HG03457 (cell line): ENCODE results near the gene HBG2.
A peak's percentile ranks its signal among the peaks of the same experiment; 100 is the strongest.
"Not testable (repeated sequence)": the region's sequence is repeated elsewhere in the genome, so short reads cannot be mapped to it uniquely, and the experiment has no call there.

Source experiments
- ATAC-seq: cut with Tn5 transposase; IDR thresholded peaks from one replicate; pipeline ENCODE4 v1.9.1; 2021; ENCODE audit warnings: moderate number of reproducible peaks; ENCODE audit not compliant: unreplicated experiment

Gene HBG2

GRCh38 chr11:5250543-5251204, 3.9 kb downstream of the HBG2 start:
- ATAC-seq = no peak

DNA sequence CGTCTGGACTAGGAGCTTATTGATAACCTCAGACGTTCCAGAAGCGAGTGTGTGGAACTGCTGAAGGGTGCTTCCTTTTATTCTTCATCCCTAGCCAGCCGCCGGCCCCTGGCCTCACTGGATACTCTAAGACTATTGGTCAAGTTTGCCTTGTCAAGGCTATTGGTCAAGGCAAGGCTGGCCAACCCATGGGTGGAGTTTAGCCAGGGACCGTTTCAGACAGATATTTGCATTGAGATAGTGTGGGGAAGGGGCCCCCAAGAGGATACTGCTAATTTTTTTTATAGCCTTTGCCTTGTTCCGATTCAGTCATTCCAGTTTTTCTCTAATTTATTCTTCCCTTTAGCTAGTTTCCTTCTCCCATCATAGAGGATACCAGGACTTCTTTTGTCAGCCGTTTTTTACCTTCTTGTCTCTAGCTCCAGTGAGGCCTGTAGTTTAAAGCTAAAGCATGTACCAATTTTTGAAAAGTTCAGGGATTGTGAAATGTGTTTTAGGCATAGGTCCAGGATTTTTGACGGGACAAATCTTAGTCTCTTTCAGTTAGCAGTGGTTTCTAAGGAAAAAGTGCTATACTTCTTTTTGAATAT, 4.7 kb downstream of the HBG2 start, which contains the start of gene HBG1:
Gene HBG1 (minus strand): TSS at position 51 of the 590 bp plus-strand sequence. CDS start 53 bp downstream, outside the sequence.
- not testable (repeated sequence) for ATAC-seq

- not testable (repeated sequence) for ATAC-seq
Observed at GRCh38 chr11:5248498-5248897, 6.1 kb downstream of the HBG2 start.

- no peak for ATAC-seq
Observed at GRCh38 chr11:5247472-5248192, 6.9 kb downstream of the HBG2 start.

DNA sequence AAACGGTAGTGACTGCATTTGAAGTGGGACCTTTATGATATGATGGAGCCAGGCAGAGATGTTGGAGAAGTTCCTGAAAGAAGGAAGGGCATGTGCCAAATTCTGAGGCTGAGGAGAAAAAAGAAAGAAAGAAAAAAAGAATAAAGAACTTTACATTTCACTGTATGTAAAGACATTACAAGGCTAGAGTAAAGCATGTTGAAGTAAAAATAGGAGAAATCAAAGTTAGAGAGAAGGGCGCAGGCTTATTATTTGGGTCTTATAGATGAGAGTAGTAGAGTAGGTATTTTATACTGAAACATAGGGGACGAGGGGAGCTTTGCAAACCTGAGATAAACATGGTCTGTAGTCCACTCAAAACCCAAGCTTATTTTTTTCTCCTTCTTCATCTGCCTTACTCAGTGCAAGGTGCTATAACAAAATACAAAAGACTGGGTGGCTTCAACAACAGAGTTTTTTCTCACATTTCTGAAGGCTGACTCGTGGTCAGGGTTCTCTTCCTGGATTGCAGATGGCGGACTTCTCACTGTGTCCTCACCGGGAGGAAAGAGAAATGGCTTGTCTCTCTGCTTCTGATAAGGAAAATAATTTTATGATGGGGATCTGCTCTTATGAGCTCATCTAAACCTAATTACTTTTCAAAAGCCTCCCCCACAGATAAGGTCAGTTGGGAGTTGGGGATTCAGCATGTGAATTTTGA, 7.7 kb downstream of the HBG2 start:
- no peak for ATAC-seq

DNA sequence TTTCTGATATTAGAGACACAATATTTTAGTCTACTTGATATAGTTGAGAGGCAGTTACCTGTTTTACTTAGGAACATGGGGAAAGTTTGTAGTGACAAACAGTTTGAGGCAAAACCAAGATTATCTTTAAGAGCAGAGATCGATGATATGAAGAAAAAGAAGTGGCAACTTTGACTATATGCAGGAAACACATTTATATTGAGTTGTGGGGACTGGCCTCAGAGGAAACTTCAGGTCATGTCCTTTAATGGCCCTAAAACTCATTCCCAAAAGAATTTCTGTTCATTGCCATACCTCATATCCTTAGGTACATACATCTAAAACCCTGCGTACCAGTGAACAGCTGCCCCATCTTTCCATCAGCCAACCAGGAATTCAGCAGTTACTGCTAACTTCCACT, 9.4 kb downstream of the HBG2 start:
- ATAC-seq = no peak

DNA sequence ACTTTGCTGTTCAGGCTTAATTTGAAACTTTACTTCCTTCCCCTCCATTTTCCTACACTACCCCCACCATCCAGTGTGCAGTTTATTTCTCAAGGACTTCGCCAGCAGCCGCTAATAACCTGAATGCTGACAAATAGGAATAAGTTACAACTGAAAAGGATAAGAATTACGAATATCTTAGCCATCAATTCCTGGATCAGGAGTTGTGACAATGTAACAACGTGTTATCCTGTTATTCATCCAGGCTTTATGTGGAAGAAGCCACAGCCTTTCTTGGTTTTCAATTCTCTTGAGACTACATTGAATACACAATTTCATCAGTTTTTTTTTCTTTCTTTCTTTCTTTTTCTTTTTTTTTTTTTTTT, 10.8 kb downstream of the HBG2 start:
- ATAC-seq = no peak

- no peak for ATAC-seq
Observed at GRCh38 chr11:5242933-5243815, 11.4 kb downstream of the HBG2 start.

- ATAC-seq = no peak
Observed at GRCh38 chr11:5242208-5242607, 12.4 kb downstream of the HBG2 start.

DNA sequence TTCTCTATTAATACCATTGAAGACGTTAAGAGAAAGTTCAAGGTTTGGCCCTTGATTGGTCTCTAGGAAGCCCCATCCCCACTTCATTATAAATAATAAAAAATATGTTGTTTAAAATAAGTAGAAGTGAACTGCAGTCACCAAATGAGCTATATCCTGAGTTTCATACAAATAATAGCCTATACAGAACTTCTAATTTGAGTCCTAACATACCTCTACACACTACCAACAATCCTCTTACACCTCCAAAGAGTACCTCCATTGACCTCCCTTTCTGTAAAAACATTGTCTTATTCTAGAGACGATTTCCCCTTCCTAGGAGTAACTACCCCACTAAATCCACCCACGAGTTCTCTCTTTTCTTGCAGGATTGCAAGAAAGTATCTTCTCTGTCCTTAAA, 13.1 kb downstream of the HBG2 start:
- no peak for ATAC-seq

DNA sequence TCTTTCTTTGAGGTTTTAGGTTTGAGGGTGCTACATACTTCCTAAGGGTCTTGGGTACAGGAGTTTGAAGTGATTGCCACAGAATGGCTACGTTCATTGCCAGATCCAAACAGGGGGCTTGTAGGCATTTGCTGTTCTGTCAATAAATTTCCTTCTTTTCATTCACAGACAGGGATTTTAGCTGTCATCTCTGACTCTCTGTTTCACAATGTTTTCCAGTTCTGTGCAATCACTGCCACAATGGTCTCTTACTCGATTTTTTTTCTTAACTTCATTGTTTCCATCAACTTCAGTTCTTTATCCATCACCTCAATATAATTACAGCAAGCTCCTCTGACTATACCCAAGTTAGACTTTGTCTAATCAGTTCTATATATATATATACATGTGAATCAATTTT, 14.1 kb downstream of the HBG2 start:
- ATAC-seq = no peak

DNA sequence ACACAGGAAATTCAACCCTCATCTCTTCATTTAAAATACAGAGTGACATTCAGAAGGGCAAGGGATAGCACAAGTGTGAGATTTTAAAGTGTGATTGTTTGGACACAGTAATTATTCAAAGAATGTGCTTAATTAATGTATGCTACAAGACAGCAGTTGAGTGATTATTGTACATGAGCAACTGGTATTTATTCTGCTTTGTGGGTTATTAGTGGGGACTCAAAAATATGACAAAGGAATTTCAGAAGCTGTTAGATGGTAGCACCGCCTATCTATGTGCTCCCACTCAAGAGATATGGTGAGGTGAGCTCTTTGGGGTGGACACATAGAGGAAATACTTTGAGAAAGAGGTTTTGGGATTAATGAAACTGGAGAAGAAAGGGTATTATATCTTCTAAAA, 14.5 kb downstream of the HBG2 start:
- ATAC-seq = no peak

- ATAC-seq = no peak
Observed at GRCh38 chr11:5239046-5239445, 15.5 kb downstream of the HBG2 start.

DNA sequence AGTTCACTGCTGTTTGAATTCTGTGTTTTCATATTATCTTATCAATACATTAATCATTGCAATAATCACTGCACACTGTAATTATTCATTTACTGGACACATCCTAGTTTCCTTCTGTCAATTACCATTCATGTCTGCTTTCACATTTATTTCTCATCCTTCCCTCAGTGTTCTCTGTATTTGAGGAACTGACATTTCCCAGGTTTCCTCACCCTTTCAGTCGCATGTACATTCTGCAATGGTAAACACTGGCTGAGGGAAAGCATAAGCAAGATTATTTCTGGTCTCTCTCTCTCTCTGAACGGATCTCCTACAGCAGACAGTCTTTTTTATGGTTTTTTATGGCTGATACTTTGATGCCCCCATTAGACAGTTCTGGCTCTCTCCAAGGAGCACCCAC, 16.1 kb downstream of the HBG2 start:
- no peak for ATAC-seq

DNA sequence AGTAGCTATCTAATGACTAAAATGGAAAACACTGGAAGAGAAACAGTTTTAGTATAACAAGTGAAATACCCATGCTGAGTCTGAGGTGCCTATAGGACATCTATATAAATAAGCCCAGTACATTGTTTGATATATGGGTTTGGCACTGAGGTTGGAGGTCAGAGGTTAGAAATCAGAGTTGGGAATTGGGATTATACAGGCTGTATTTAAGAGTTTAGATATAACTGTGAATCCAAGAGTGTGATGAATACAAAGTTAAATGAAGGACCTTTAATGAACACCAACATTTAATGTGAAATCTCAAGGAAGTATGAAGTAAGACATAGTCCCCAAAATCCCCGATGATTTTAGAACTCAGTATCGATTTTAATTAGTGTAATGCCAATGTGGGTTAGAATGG, 17.2 kb downstream of the HBG2 start:
- ATAC-seq = no peak

DNA sequence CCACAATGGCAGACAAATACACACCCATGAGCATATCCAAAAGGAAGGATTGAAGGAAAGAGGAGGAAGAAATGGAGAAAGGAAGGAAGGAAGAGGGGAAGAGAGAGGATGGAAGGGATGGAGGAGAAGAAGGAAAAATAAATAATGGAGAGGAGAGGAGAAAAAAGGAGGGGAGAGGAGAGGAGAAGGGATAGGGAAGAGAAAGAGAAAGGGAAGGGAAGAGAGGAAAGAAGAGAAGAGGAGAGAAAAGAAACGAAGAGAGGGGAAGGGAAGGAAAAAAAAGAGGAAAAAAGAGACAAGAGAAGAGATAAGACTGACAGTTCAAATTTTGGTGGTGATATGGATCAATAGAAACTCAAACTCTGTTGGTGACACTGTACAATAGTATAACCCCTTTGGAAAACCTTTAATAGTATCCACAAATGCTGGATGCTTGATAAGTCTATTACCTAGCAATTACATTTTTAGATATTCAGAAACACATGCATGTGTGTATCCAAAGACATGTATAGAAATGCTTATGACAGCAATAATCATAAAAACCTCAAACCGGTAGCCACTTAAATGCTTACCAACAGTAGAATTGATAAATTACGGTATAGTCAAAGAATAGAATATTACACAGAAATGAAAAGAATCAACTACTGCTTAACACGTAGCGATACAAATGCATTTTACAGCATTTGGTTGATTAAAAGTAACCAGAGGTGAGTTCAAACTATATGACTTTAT, 19.1 kb downstream of the HBG2 start:
- ATAC-seq = no peak

GRCh38 chr11:5234381-5234834, 20.2 kb downstream of the HBG2 start, which contains the start of gene HBD:
HBD (minus strand) TSS chr11:5234483; CDS start chr11:5234433, 50 bp downstream.
- ATAC-seq = peak; percentile 73

DNA sequence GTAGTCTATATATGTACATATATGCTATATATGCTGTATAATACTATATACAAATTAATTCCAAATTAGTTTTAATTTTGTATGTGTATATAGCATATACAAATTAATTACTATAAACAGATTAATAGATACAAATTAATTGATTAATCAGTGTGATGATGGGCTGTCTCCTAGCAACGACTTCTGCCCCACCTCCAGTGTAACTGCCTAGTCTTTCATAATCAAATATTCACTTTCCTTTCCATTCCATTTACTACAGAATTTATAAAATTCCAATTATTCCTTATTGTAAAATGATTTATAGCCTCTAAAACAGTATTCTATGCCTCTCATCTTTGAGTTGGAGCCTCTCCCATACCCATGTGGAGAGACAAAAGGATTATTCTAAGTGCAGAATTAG, 21.3 kb downstream of the HBG2 start:
- no peak for ATAC-seq

GRCh38 chr11:5232821-5233220, 21.8 kb downstream of the HBG2 start:
- ATAC-seq = no peak

DNA sequence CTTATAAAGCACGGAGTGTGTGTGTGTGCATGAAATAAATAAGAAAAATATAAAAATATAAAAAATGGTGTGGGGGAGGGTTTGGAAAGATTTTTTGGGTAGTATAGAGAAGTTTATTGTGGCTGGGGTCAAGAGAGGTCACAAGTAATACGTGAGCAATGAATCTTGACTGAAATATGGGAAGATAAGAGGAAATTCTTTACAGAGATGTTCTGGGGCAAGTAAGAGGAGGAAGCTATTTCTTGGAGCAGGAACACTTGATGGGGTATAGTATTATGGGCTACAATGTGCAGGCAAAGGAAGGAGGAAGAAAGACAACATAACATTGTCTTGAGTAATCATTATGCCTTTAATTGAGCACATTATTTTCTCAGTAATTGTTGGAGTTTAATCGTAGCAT, 22.4 kb downstream of the HBG2 start:
- no peak for ATAC-seq
